PFSK-1 (cell line): ENCODE results near the gene BEND6.

Experiments
- FOXP2 ChIP-seq: optimal IDR thresholded peaks from 2 replicates; pipeline ENCODE3; 2011; ENCODE audit warnings: borderline replicate concordance, control low read depth, inconsistent platforms; ENCODE audit not compliant: insufficient read depth; ENCODE audit errors: extremely low read length, extremely low read depth
- POLR2AphosphoS5 ChIP-seq: IDR thresholded peaks from 2 replicates; pipeline ENCODE4 v1.6.1; 2012; ENCODE audit warnings: low read depth, mild to moderate bottlenecking, control low read depth, low read length, moderate library complexity
- REST ChIP-seq, 2 experiments: IDR thresholded peaks; 2 replicates each; pipeline versions ENCODE4 v1.6.1 to v1.8.0; 2011 to 2012; ENCODE audit warnings: low read depth in 2 of 2, low read length in 2 of 2, control low read depth in 1 of 2, inconsistent platforms in 1 of 2, mild to moderate bottlenecking in 1 of 2, moderate library complexity in 1 of 2; ENCODE audit not compliant: insufficient read depth in 1 of 2
- SIN3A ChIP-seq: IDR thresholded peaks from 2 replicates; pipeline ENCODE4 v1.6.1; 2012; ENCODE audit warnings: mild to moderate bottlenecking, low read length, moderate library complexity, borderline replicate concordance; ENCODE audit not compliant: insufficient read depth
- TAF1 ChIP-seq: IDR thresholded peaks from 2 replicates; pipeline ENCODE4 v1.6.1; 2012; ENCODE audit warnings: low read length, control low read depth, borderline replicate concordance; ENCODE audit not compliant: insufficient read depth

The BEND6 gene

GRCh38 chr6:57002197-57002596, 47.3 kb downstream of the BEND6 start:
- TF ChIP-seq REST (IDR thresholded peaks at IDR 0.05; ENCODE audit: insufficient read depth in 1 of 2, low read depth in 2 of 2, low read length in 2 of 2): no peak
- no peak for TF ChIP-seq SIN3A
- no peak for TF ChIP-seq FOXP2
- no peak for TF ChIP-seq TAF1
- no peak for TF ChIP-seq POLR2AphosphoS5

GRCh38 chr6:57004292-57004691, 49.4 kb downstream of the BEND6 start:
- TF ChIP-seq FOXP2 (no peak), SIN3A (no peak), TAF1 (no peak), REST (IDR thresholded peaks at IDR 0.05; ENCODE audit: insufficient read depth in 1 of 2, low read depth in 2 of 2, low read length in 2 of 2) (no peak), POLR2AphosphoS5 (no peak)

DNA sequence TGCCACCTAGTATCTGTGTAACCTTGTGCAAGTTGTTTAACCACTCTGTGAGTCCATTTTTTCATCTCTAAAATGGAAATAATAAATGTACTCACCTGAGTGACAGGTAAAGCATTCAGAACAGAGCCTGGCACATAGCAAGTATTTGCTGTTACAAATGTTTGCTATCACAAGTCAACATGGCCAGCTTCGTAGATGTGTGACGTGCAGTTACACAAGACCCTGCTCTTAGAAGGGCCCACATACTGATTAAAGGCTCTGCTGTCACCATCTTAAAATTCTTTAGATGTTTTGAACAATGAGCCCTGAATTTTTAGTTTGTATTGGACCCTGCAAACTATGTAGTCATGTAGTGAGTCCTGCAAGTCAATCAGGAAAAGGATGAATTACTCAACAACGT, 51.2 kb downstream of the BEND6 start:
- TF ChIP-seq FOXP2 (no peak), SIN3A (no peak), POLR2AphosphoS5 (no peak), REST (IDR thresholded peaks at IDR 0.05; ENCODE audit: insufficient read depth in 1 of 2, low read depth in 2 of 2, low read length in 2 of 2) (no peak), TAF1 (no peak)

- TF ChIP-seq POLR2AphosphoS5 (no peak), REST (IDR thresholded peaks at IDR 0.05; ENCODE audit: insufficient read depth in 1 of 2, low read depth in 2 of 2, low read length in 2 of 2) (no peak), FOXP2 (no peak), TAF1 (no peak), SIN3A (no peak)
Measured at GRCh38 chr6:57013521-57013926, 58.6 kb downstream of the BEND6 start.

- TF ChIP-seq POLR2AphosphoS5 (no peak), SIN3A (no peak), FOXP2 (no peak), TAF1 (no peak), REST (IDR thresholded peaks at IDR 0.05; ENCODE audit: insufficient read depth in 1 of 2, low read depth in 2 of 2, low read length in 2 of 2) (no peak)
Measured at GRCh38 chr6:57017069-57017468, 62.2 kb downstream of the BEND6 start.
